Heart left ventricle (tissue), 16 donors: Measurements from ENCODE around the gene WASF3. TPM values are rescaled to one million over a fixed set of nuclear protein-coding genes. Genes with fewer than 3 reads are reported as not detected.

ENCODE experiments used
- ATAC-seq, 4 donors: fragments of 200-7000 bp; cut with Tn5 transposase; one replicate each; pipeline ENCODE4 v1.9.1; 2020 to 2022; ENCODE audit warnings: moderate library complexity in 4 of 4, mild to moderate bottlenecking in 3 of 4, moderate number of reproducible peaks in 1 of 4
- DNase-seq, 5 donors: peaks; one replicate each; pipeline ENCODE4 v3.0.0-alpha.2; 2020
- H3K27ac ChIP-seq, 12 donors: fragments of 200-600 bp; sonication (generic) in 4 of 12; one replicate each; pipeline versions ENCODE4 v1.5.0 to v1.8.0; 2016 to 2022; ENCODE audit warnings: mild to moderate bottlenecking in 2 of 12
- H3K27me3 ChIP-seq, 9 donors: fragments of 200-600 bp; sonication (generic) in 2 of 9; one replicate each; pipeline versions ENCODE4 v1.5.1 to v1.8.0; 2016 to 2022; ENCODE audit warnings: mild to moderate bottlenecking in 3 of 9
- H3K36me3 ChIP-seq, 9 donors: fragments of 200-600 bp; sonication (generic) in 2 of 9; one replicate each; pipeline versions ENCODE4 v1.5.0 to v1.8.0; 2018 to 2022; ENCODE audit warnings: mild to moderate bottlenecking in 2 of 9
- H3K4me1 ChIP-seq, 12 donors: fragments of 200-600 bp; sonication (generic) in 4 of 12; one replicate each; pipeline versions ENCODE4 v1.5.0 to v1.8.0; 2016 to 2022; ENCODE audit warnings: mild to moderate bottlenecking in 3 of 12
- H3K4me3 ChIP-seq, 12 donors: fragments of 200-600 bp; sonication (generic) in 4 of 12; one replicate each; pipeline versions ENCODE4 v1.5.0 to v1.8.0; 2017 to 2022; ENCODE audit warnings: mild to moderate bottlenecking in 9 of 12, moderate library complexity in 4 of 12
- H3K9me3 ChIP-seq, 12 donors: fragments of 200-600 bp; sonication (generic) in 4 of 12; one replicate each; pipeline versions ENCODE4 v1.5.0 to v1.8.0; 2016 to 2022; ENCODE audit warnings: mild to moderate bottlenecking in 1 of 12
- CTCF ChIP-seq, 12 donors: fragments of 200-600 bp; sonication (generic) in 4 of 12; IDR thresholded peaks; one replicate each; pipeline versions ENCODE4 v1.5.0 to v1.8.0; 2018 to 2022; ENCODE audit warnings: antibody characterized with exemption in 12 of 12, mild to moderate bottlenecking in 5 of 12
- POLR2A ChIP-seq, 2 donors: fragments of 450-650 bp; IDR thresholded peaks; one replicate each; pipeline ENCODE4 v1.6.1; 2017; ENCODE audit warnings: antibody characterized with exemption in 2 of 2, mild to moderate bottlenecking in 2 of 2, moderate library complexity in 2 of 2
- WGBS, 4 donors: extraction: QIAGEN DNeasy Blood & Tissue Kit in 2 of 4; methylation state at CpG; one replicate each; pipeline versions ENCODE4 v1.1.5 to v1.1.7; 2013 to 2018; 5-methylcytosine and 5-hydroxymethylcytosine counted together
- intact Hi-C, 10 donors: fragments of 100-400 bp; cut with DNase I; formaldehyde crosslinking; loops; one replicate each; pipeline versions ENCODE4 v1.11.1 to v1.14.2; 2022
- polyA plus RNA-seq, 2 donors: library from polyadenylated mRNA; stranded (reverse); fragments of 200-250 nt; gene quantifications; one replicate each; pipeline ENCODE4 v1.2.3, GENCODE V29; 2013
- total RNA-seq, 9 donors: library from RNA; depleted of rRNA in 2 of 9; stranded (reverse); fragments of >200 nt in 2 of 9; fragmentation: NEBNext Ultra II Directional in 3 of 9; extraction: Animal tissue kit (Norgen Biotek cat#: 25700) in 3 of 9; gene quantifications; one replicate each; pipeline versions ENCODE4 v1.1.0 to v1.2.4, GENCODE V29; 2016 to 2023
- donor health status: ischemic (EF 13 %, LVEDD 7.1; RV severe dilation, severe dysfunction).
- donor health status: healthy with polysubstance abuse.
- donor health status: DM: no; HTN: yes; CAD: no.
- donor health status: DM: no; HTN: no; CAD: no.
- donor health status: ischemic (EF 25% LVEDD 6.9; RV normal size, moderate dysfunction).
- donor health status: ischemic (EF 25% LVEDD 5.7; RV mildly dilated, moderate dysfunction).
- donor health status: healthy.
- donor health status: DM: yes; HTN: yes; CAD: no.
- donor health status: ischemic (EF 35%, LVEDD 5.7; RV mildly dilated, moderate dysfunction).
- donor health status: nonischemic (EF 11% LVEDD 7.7; RV severe dilation, severe dysfunction).
- donor health status: DM: yes; HTN: yes; CAD: no.
- donor health status: PGD.
- donor health status: ischemic (EF 29% LVEDD 5.4; RV normal size, mild dysfunction).
- donor health status: nonischemic (EF 23%, LVEDD 6.1; RV moderate dilation, normal function).

The WASF3 gene
- total and polyA plus RNA-seq, 11 donors = 3.4 to 14.9 (median 10.0) TPM

GRCh38 chr13:26590951-26591350 is 33.5 kb downstream of the WASF3 start:
- Histone ChIP-seq H3K36me3 (no peaks in the 10 kb centered on the region), H3K4me1 (peaks cover 0 to 7% (median 0%) of the 10 kb centered on the region in 12 donors), H3K27me3 (no peaks in the 10 kb centered on the region), H3K9me3 (peaks cover 0 to 9% (median 0%) of the 10 kb centered on the region in 12 donors), H3K4me3 (no peak overlapping the region), H3K27ac (no peak overlapping the region)
- ATAC-seq (no peak), DNase-seq (no peak)
- WGBS, 4 donors = 61 to 68% (median 66%) methylated on average over 4 of the region's 4 CpGs
- intact Hi-C loops = no loop called here
- TF ChIP-seq CTCF (IDR thresholded peaks at IDR 0.05) (no peak), POLR2A (IDR thresholded peaks at IDR 0.05) (no peak)

GRCh38 chr13:26591672-26592071 is 34.2 kb downstream of the WASF3 start:
- peaks cover 0 to 16% (median 3%) of the 10 kb centered on the region in 12 donors for H3K9me3 ChIP-seq
- 85 to 90% (median 88%) methylated on average over 7 of the region's 7 CpGs for WGBS, 4 donors
- no peak overlapping the region for H3K4me3 ChIP-seq
- DNase-seq (no peak), ATAC-seq (no peak)
- no peak for TF ChIP-seq CTCF (IDR thresholded peaks at IDR 0.05)
- no peak for TF ChIP-seq POLR2A (IDR thresholded peaks at IDR 0.05)
- H3K36me3 ChIP-seq = no peaks in the 10 kb centered on the region
- peaks cover 0 to 7% (median 0%) of the 10 kb centered on the region in 12 donors for H3K4me1 ChIP-seq
- no peaks in the 10 kb centered on the region for H3K27me3 ChIP-seq
- no peak overlapping the region for H3K27ac ChIP-seq
- intact Hi-C loops = no loop called here

GRCh38 chr13:26593661-26594060 is 36.2 kb downstream of the WASF3 start:
- TF ChIP-seq POLR2A (IDR thresholded peaks at IDR 0.05) (no peak), CTCF (IDR thresholded peaks at IDR 0.05) (no peak)
- Histone ChIP-seq H3K4me3 (no peak overlapping the region), H3K36me3 (no peaks in the 10 kb centered on the region), H3K27ac (no peak overlapping the region), H3K9me3 (peaks cover 0 to 23% (median 5%) of the 10 kb centered on the region in 12 donors), H3K27me3 (no peaks in the 10 kb centered on the region), H3K4me1 (peaks cover 0 to 7% (median 0%) of the 10 kb centered on the region in 12 donors)
- 80 to 90% (median 84%) methylated on average over 1 of the region's 1 CpG for WGBS, 4 donors
- ATAC-seq = no peak
- intact Hi-C loops = no loop called here
- no peak for DNase-seq

GRCh38 chr13:26594363-26594762 is 36.9 kb downstream of the WASF3 start:
- H3K9me3 ChIP-seq = peaks cover 0 to 23% (median 5%) of the 10 kb centered on the region in 12 donors
- no peaks in the 10 kb centered on the region for H3K27me3 ChIP-seq
- no peak for ATAC-seq
- intact Hi-C loops = no loop called here
- H3K4me3 ChIP-seq = no peak overlapping the region
- TF ChIP-seq CTCF (IDR thresholded peaks at IDR 0.05) = no peak
- H3K36me3 ChIP-seq = no peaks in the 10 kb centered on the region
- DNase-seq = no peak
- 70 to 83% (median 77%) methylated on average over 8 of the region's 8 CpGs for WGBS, 4 donors
- peaks cover 0 to 6% (median 0%) of the 10 kb centered on the region in 12 donors for H3K4me1 ChIP-seq
- no peak overlapping the region for H3K27ac ChIP-seq
